Cerebellar cortex (tissue), 1 donor: ENCODE measurements around the gene ISCU.

Experiments
- DNase-seq: peaks from one replicate; pipeline ENCODE4 v3.0.0-alpha.2; 2015; ENCODE audit warnings: low spot score

The ISCU gene

GRCh38 chr12:108603743-108604142 lies 41.3 kb downstream of the ISCU start:
- no peak for DNase-seq

GRCh38 chr12:108604208-108604941 lies 42.0 kb downstream of the ISCU start:
- DNase-seq: no peak

GRCh38 chr12:108605000-108605689 lies 42.7 kb downstream of the ISCU start:
- DNase-seq: no peak

- no peak for DNase-seq
These were observed 43.5 kb downstream of the ISCU start for GRCh38 chr12:108605690-108606406.

GRCh38 chr12:108606492-108606891 lies 44.1 kb downstream of the ISCU start:
- DNase-seq: no peak

- DNase-seq: no peak
These were observed 45.7 kb downstream of the ISCU start for GRCh38 chr12:108607981-108608600.

GRCh38 chr12:108608616-108609015 lies 46.2 kb downstream of the ISCU start:
- DNase-seq: no peak

- no peak for DNase-seq
These were observed 47.3 kb downstream of the ISCU start for GRCh38 chr12:108609537-108610335.

GRCh38 chr12:108610336-108610815 lies 48.0 kb downstream of the ISCU start:
- DNase-seq: no peak

- DNase-seq: no peak
These were observed 48.6 kb downstream of the ISCU start for GRCh38 chr12:108610856-108611605.

GRCh38 chr12:108611884-108612415 lies 49.6 kb downstream of the ISCU start:
- peak; percentile 35 for DNase-seq

- DNase-seq: no peak
These were observed 50.4 kb downstream of the ISCU start for GRCh38 chr12:108612788-108613282.

GRCh38 chr12:108613548-108613947 lies 51.2 kb downstream of the ISCU start:
- no peak for DNase-seq

- no peak for DNase-seq
These were observed 51.6 kb downstream of the ISCU start for GRCh38 chr12:108614041-108614440.

- DNase-seq: no peak
These were observed 52.2 kb downstream of the ISCU start for GRCh38 chr12:108614639-108615038.

- no peak for DNase-seq
These were observed 53.5 kb downstream of the ISCU start for GRCh38 chr12:108615918-108616317.

GRCh38 chr12:108616359-108616758 lies 54.0 kb downstream of the ISCU start:
- DNase-seq: no peak

- no peak for DNase-seq
These were observed 54.8 kb downstream of the ISCU start for GRCh38 chr12:108616941-108617858.
